A549 (cell line): Measurements from ENCODE around the gene GRK5. TPM values are rescaled to one million over a fixed set of nuclear protein-coding genes. Genes with fewer than 3 reads are reported as not detected.

Experiments used
- ATAC-seq, 2 experiments: fragments of 200-7000 bp in 1 of 2; fragments of >200 bp in 1 of 2; cut with Nextera tagmentation in 1 of 2; cut with Tn5 transposase in 1 of 2; 3 replicates each; pipeline versions ENCODE4 v1.8.0 to v1.9.1; 2018 to 2020; ENCODE audit warnings: mild to moderate bottlenecking in 1 of 2, moderate library complexity in 1 of 2
- CTCF ChIA-PET: fragments of 300-600 bp; sonication (Branson Sonifier 250); formaldehyde crosslinking; extraction: SDS; loops from one replicate; lab custom pipeline; 2021; ENCODE audit warnings: antibody characterized with exemption, inconsistent platforms; lab: Yijun Ruan, JAX
- POLR2A ChIA-PET: fragments of 350-600 bp; formaldehyde crosslinking; extraction: SDS; loops from one replicate; lab custom pipeline; 2021; ENCODE audit warnings: antibody characterized with exemption, inconsistent platforms; lab: Yijun Ruan, JAX
- DNase-seq, 2 experiments: peaks; one replicate each; pipeline versions ENCODE4 v3.0.0 to v3.0.0-alpha.2; 2011 to 2016; ENCODE audit warnings: low read depth in 1 of 2, low spot score in 1 of 2
- FAIRE-seq: peaks from 2 replicates; lab custom pipeline; 2011; peaks lifted over from hg19 to GRCh38; lab: Jason Lieb, UNC
- H3K27ac ChIP-seq, 2 experiments: fragments of >200 bp; sonication (Bioruptor Twin); formaldehyde crosslinking; 3 replicates each; pipeline ENCODE4 v1.5.1; 2016 to 2017
- H3K4me1 ChIP-seq: fragments of >200 bp; sonication (Bioruptor Twin); formaldehyde crosslinking; 3 replicates; pipeline ENCODE4 v1.6.1; 2016
- H3K4me2 ChIP-seq: fragments of >200 bp; sonication (Bioruptor Twin); formaldehyde crosslinking; 3 replicates; pipeline ENCODE4 v1.6.1; 2016
- H3K4me3 ChIP-seq: fragments of >200 bp; sonication (Bioruptor Twin); formaldehyde crosslinking; 3 replicates; pipeline ENCODE4 v1.5.1; 2016
- H3K9me3 ChIP-seq: fragments of >200 bp; sonication (Bioruptor Twin); formaldehyde crosslinking; 3 replicates; pipeline ENCODE4 v1.6.1; 2016
- BHLHE40 ChIP-seq: IDR thresholded peaks from 2 replicates; pipeline ENCODE4 v1.6.1; 2012; ENCODE audit warnings: low read depth, low read length, inconsistent platforms
- CHD4 ChIP-seq: fragments of 200-600 bp; sonication (generic); IDR thresholded peaks from 2 replicates; pipeline ENCODE4 v1.6.1; 2016; ENCODE audit warnings: antibody characterized with exemption, mild to moderate bottlenecking, borderline replicate concordance
- EHF ChIP-seq: fragments of 250-450 bp; sonication (Bioruptor Pico); IDR thresholded peaks from 2 replicates; pipeline ENCODE4 v1.5.0; 2020; ENCODE audit warnings: mild to moderate bottlenecking
- EP300 ChIP-seq, 2 experiments: fragments of >200 bp; sonication (Bioruptor Twin); formaldehyde crosslinking; IDR thresholded peaks; 2 replicates in 1 of 2; 3 replicates in 1 of 2; pipeline ENCODE4 v1.6.1; 2016 to 2017
- ESRRA ChIP-seq: fragments of 150-350 bp; IDR thresholded peaks from 2 replicates; pipeline ENCODE4 v1.6.1; 2014; ENCODE audit warnings: mild to moderate bottlenecking, low read length, borderline replicate concordance
- FOXS1 ChIP-seq: fragments of 250-450 bp; sonication (Bioruptor Pico); IDR thresholded peaks from 2 replicates; pipeline ENCODE4 v1.5.0; 2020; ENCODE audit warnings: mild to moderate bottlenecking, moderate library complexity
- GATA3 ChIP-seq: IDR thresholded peaks from 2 replicates; pipeline ENCODE4 v1.6.1; 2012; ENCODE audit warnings: borderline replicate concordance
- HEYL ChIP-seq: fragments of 250-450 bp; sonication (Bioruptor Pico); IDR thresholded peaks from 2 replicates; pipeline ENCODE4 v1.8.0; 2021; ENCODE audit warnings: mild to moderate bottlenecking, moderate library complexity
- HOXB5 ChIP-seq: fragments of 250-450 bp; sonication (Bioruptor Pico); IDR thresholded peaks from 2 replicates; pipeline ENCODE4 v1.5.0; 2020; ENCODE audit warnings: mild to moderate bottlenecking, moderate library complexity
- KDM1A ChIP-seq: fragments of 200-600 bp; sonication (generic); IDR thresholded peaks from 2 replicates; pipeline ENCODE4 v1.6.1; 2016; ENCODE audit warnings: low read depth, mild to moderate bottlenecking
- MAZ ChIP-seq: fragments of 150-350 bp; IDR thresholded peaks from 2 replicates; pipeline ENCODE4 v1.6.1; 2014; ENCODE audit warnings: antibody characterized with exemption, low read depth, low read length, borderline replicate concordance
- MYC ChIP-seq: IDR thresholded peaks from 2 replicates; pipeline ENCODE4 v1.6.1; 2012; ENCODE audit warnings: mild to moderate bottlenecking, inconsistent platforms, low read length, improper control_type of control experiment, borderline replicate concordance
- NR3C1 ChIP-seq: fragments of >200 bp; sonication (Bioruptor Twin); formaldehyde crosslinking; IDR thresholded peaks from 3 replicates; pipeline ENCODE4 v1.6.1; 2017
- TFCP2L1 ChIP-seq: fragments of 250-450 bp; sonication (Bioruptor Pico); IDR thresholded peaks from 2 replicates; pipeline ENCODE4 v1.5.0; 2021; ENCODE audit warnings: mild to moderate bottlenecking
- TP53 ChIP-seq: fragments of 250-450 bp; sonication (Bioruptor Pico); IDR thresholded peaks from 2 replicates; pipeline ENCODE4 v1.5.0; 2021; ENCODE audit warnings: mild to moderate bottlenecking, moderate library complexity
- ZNF302 ChIP-seq: fragments of 250-450 bp; sonication (Bioruptor Pico); IDR thresholded peaks from 2 replicates; pipeline ENCODE4 v1.9.0; 2021; ENCODE audit warnings: inconsistent platforms, mild to moderate bottlenecking, moderate library complexity
- WGBS: methylation state at CpG from one replicate; pipeline ENCODE4 v1.1.6; 2017; ENCODE audit errors: missing lambda C conversion rate; 5-methylcytosine and 5-hydroxymethylcytosine counted together
- polyA plus RNA-seq, 4 experiments: library from polyadenylated mRNA; depleted of rRNA in 3 of 4; stranded (reverse); fragments of >200 nt; fragmentation: RNase III in 1 of 4; extraction: RNeasy Plus Mini Kit Qiagen cat#74134 plus additional on column Dnase treatment in 1 of 4; gene quantifications; 2 replicates in 3 of 4; 3 replicates in 1 of 4; pipeline ENCODE4 v1.2.3, GENCODE V29; 2011 to 2017
- TF ChIP-seq, protein P1 (sequence below): fragments of 150-350 bp; IDR thresholded peaks from 2 replicates; pipeline ENCODE4 v1.6.1; 2014; ENCODE audit warnings: low read depth, mild to moderate bottlenecking, low read length
- TF ChIP-seq, protein P2 (sequence below): IDR thresholded peaks from 2 replicates; pipeline ENCODE4 v1.6.1; 2012
- TF ChIP-seq, protein P3 (sequence below): fragments of 200-600 bp; sonication (generic); IDR thresholded peaks from 2 replicates; pipeline ENCODE4 v1.6.1; 2016; ENCODE audit warnings: antibody characterized with exemption, mild to moderate bottlenecking, moderate library complexity
- TF ChIP-seq, protein P4 (sequence below): IDR thresholded peaks from 2 replicates; pipeline ENCODE4 v1.6.1; 2012; ENCODE audit warnings: low read depth, borderline replicate concordance

Gene GRK5
- polyA plus RNA-seq, 2 of the 4 experiments (the other 2 are of a cell fraction): 5.0 to 7.9 TPM

DNA sequence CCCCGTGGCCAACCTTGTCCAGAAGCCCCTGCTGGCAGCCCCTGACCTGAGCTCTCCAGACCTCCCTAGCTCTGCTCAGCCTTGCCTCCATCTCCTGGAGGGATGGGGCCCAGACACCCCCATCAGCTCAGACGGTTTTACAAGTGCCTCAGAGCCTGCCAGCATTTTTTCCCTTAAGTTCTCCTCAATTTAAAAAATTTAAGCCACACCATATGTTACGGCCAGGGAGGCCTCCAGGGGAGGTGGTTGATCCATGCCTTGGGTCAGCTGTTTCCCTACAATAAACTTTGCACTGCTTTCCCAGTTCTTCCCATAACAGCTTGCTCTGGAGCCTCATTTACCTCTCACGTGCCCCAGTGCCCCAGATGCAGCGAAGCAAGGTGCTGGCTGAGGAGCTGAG is 191.6 kb downstream of the GRK5 start:
- DNase-seq: no peak
- no peaks in the 10 kb centered on the region for H3K9me3 ChIP-seq
- ChIA-PET POLR2A (no interaction called here), CTCF (interaction anchor here (0.8 to 2.3 kb wide), 6 partner anchors 8 to 193 kb away, joined by 3 to 10 read pairs (median 5); partner anchors contain the start of gene GRK5)
- no peak for FAIRE-seq
- H3K4me3 ChIP-seq: no peak overlapping the region
- no peak overlapping the region for H3K27ac ChIP-seq
- peaks cover 15% of the 10 kb centered on the region for H3K4me1 ChIP-seq
- H3K4me2 ChIP-seq: no peak overlapping the region
- TF ChIP-seq BHLHE40 (no peak), EP300 (IDR thresholded peaks at IDR 0.05) (no peak), HOXB5 (no peak)
- ATAC-seq: no peak
- 88% methylated on average over 5 of the region's 5 CpGs for WGBS

DNA sequence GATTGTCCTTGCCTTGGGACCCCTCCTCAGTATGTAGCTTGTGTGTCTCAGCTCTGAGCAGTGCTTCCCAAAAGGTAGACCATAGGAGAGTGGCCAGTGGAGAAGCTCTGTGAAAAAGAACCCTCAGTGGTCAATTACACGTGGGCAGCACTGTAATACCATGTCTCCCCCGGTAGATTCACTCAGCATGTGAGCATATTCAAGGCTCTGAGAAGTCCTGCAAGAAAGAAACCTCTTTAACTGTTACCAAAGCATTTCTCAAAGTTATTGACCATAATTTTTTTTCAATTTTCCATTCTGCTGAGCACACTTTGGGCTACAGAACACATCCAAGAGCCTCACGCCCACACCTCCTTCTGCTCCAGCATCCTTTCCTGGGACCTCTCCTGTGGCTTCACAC is 192.1 kb downstream of the GRK5 start:
- H3K27ac ChIP-seq: no peak overlapping the region
- H3K4me3 ChIP-seq: no peak overlapping the region
- H3K4me1 ChIP-seq: peaks cover 15% of the 10 kb centered on the region
- POLR2A ChIA-PET: no interaction called here
- no peaks in the 10 kb centered on the region for H3K9me3 ChIP-seq
- CTCF ChIA-PET: interaction anchor here (0.8 to 3.4 kb wide), 7 partner anchors 9 to 193 kb away, joined by 3 to 11 read pairs (median 5); partner anchors contain the start of gene GRK5
- FAIRE-seq (no peak), ATAC-seq (no peak), DNase-seq (no peak)
- 81% methylated on average over 3 of the region's 3 CpGs for WGBS
- no peak overlapping the region for H3K4me2 ChIP-seq
- TF ChIP-seq, protein P1, sequence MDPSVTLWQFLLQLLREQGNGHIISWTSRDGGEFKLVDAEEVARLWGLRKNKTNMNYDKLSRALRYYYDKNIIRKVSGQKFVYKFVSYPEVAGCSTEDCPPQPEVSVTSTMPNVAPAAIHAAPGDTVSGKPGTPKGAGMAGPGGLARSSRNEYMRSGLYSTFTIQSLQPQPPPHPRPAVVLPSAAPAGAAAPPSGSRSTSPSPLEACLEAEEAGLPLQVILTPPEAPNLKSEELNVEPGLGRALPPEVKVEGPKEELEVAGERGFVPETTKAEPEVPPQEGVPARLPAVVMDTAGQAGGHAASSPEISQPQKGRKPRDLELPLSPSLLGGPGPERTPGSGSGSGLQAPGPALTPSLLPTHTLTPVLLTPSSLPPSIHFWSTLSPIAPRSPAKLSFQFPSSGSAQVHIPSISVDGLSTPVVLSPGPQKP: no peak
- TF ChIP-seq KDM1A (no peak), CHD4 (no peak), FOXS1 (CRISPR knock-in tag) (no peak), NR3C1 (no peak), ZNF302 (CRISPR knock-in tag) (no peak), MYC (no peak), MAZ (no peak), TFCP2L1 (CRISPR knock-in tag) (no peak), ESRRA (no peak), EHF (no peak), TP53 (no peak), HEYL (CRISPR knock-in tag) (no peak), GATA3 (no peak)
- TF ChIP-seq, protein P2, sequence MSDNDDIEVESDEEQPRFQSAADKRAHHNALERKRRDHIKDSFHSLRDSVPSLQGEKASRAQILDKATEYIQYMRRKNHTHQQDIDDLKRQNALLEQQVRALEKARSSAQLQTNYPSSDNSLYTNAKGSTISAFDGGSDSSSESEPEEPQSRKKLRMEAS: no peak
- TF ChIP-seq, protein P3, sequence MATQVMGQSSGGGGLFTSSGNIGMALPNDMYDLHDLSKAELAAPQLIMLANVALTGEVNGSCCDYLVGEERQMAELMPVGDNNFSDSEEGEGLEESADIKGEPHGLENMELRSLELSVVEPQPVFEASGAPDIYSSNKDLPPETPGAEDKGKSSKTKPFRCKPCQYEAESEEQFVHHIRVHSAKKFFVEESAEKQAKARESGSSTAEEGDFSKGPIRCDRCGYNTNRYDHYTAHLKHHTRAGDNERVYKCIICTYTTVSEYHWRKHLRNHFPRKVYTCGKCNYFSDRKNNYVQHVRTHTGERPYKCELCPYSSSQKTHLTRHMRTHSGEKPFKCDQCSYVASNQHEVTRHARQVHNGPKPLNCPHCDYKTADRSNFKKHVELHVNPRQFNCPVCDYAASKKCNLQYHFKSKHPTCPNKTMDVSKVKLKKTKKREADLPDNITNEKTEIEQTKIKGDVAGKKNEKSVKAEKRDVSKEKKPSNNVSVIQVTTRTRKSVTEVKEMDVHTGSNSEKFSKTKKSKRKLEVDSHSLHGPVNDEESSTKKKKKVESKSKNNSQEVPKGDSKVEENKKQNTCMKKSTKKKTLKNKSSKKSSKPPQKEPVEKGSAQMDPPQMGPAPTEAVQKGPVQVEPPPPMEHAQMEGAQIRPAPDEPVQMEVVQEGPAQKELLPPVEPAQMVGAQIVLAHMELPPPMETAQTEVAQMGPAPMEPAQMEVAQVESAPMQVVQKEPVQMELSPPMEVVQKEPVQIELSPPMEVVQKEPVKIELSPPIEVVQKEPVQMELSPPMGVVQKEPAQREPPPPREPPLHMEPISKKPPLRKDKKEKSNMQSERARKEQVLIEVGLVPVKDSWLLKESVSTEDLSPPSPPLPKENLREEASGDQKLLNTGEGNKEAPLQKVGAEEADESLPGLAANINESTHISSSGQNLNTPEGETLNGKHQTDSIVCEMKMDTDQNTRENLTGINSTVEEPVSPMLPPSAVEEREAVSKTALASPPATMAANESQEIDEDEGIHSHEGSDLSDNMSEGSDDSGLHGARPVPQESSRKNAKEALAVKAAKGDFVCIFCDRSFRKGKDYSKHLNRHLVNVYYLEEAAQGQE: no peak
- TF ChIP-seq, protein P4, sequence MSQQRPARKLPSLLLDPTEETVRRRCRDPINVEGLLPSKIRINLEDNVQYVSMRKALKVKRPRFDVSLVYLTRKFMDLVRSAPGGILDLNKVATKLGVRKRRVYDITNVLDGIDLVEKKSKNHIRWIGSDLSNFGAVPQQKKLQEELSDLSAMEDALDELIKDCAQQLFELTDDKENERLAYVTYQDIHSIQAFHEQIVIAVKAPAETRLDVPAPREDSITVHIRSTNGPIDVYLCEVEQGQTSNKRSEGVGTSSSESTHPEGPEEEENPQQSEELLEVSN: no peak
